NCI-H2171 (cell line): Measurements from ENCODE around the gene EGFLAM.
"Not testable (repeated sequence)": the region's sequence is repeated elsewhere in the genome, so short reads cannot be mapped to it uniquely, and the experiment has no call there.

ENCODE experiments used
- DNase-seq: peaks from one replicate; lab custom pipeline; 2025; lab: John Stamatoyannopoulos, UW

Gene EGFLAM

GRCh38 chr5:38376404-38376803 is 118.0 kb downstream of the EGFLAM start:
- no peak for DNase-seq

DNA sequence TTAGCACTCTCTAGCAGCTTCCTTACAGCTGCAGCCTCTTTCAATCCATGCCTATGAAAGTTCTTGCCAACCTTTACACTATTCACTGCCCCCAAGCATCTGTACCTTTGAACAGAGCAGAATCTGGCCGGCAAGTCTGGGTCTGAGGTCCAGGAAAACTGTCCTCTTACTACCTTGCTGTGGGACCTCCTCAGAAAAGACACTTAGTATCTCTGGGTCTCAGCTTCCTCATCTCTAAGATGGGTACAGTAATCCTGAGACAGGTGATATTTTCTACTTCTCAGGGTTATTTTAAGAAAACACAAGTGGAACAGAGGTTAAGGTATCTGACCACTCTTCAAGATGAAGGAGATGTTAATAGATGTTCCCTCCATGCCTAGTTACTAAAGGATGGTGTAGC is 120.2 kb downstream of the EGFLAM start:
- no peak for DNase-seq

- DNase-seq = no peak
These were observed 121.1 kb downstream of the EGFLAM start for GRCh38 chr5:38379350-38379937.

DNA sequence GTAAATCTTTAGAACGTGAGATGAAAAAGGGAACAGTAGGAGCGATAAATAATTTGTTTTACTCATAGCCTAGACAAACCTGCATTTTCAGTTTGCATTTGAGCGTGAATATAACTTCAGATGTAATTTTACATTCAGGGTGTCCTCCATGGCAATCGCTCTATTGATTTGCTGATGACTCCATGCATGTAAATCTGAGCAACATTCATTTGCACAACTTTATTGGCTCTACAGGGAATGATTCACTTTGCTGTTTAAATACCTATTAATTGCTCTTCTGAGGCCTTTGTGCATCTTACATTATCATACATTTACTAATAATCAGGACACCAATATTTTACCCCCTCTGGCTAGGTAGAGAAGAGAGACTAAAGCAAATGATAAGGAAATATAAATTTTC is 122.2 kb downstream of the EGFLAM start:
- no peak for DNase-seq

DNA sequence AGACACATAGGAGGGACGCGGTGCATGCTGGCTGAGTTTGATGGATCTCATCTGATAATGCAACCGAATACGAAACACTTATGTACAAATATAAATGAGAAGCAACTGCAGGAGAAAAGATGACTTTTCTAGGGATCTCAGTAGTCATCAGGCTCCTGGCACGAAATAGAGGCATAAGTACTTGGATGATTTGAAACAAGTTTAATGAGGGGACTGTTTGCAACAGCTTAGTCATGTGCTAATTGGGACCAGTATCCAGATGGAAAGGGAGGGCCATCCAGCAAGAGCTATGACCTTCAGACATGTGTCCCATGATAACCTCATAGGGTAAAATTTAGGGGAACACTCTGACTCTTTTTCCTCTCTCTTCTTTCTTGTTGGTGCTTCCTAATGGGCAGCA is 123.0 kb downstream of the EGFLAM start:
- DNase-seq = no peak

DNA sequence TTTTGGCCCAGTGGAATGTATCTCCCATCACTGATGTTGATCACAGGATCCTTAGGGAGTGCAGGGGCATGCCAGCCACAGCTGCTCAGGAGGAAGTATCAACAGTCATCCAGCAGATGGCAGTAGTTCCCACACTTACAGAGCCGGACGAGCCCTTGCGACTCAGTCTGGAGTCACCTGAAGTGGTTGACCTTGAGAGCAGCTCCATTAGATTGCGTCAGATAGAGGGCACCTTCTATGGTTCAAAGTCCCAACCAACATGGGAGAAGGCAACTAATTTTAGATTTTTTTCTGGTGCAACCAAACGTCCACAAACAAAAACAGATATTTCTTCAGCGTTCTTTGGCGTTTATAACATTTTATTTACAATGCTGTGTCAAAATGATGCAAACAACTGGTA is 124.5 kb downstream of the EGFLAM start:
- DNase-seq = peak; percentile 85

- no peak for DNase-seq
These were observed 125.3 kb downstream of the EGFLAM start for GRCh38 chr5:38383701-38384100.

- no peak for DNase-seq
These were observed 126.0 kb downstream of the EGFLAM start for GRCh38 chr5:38384396-38384795.

GRCh38 chr5:38387161-38387560 is 128.8 kb downstream of the EGFLAM start:
- DNase-seq = no peak

- no peak for DNase-seq
These were observed 135.3 kb downstream of the EGFLAM start for GRCh38 chr5:38393636-38394035.

DNA sequence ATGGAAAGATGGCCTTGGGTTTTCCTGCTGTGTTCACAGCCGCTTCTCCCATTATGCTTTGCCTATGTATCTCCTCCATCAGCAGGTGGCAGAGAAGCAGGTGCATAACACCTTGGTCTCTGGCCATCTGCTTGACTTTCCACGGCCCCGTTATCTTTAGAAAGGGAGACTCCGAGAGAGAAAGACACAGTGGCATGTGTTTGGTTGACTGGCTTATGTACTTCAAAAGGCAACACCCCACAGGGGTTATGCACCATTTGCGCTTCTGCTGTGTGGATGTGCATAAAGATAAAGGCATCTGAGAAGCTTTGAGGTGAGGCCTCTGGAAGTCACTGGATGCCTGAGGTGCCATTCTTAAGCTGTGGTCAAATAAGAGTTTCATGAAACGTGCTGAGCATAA is 138.4 kb downstream of the EGFLAM start:
- DNase-seq = peak; percentile 35

DNA sequence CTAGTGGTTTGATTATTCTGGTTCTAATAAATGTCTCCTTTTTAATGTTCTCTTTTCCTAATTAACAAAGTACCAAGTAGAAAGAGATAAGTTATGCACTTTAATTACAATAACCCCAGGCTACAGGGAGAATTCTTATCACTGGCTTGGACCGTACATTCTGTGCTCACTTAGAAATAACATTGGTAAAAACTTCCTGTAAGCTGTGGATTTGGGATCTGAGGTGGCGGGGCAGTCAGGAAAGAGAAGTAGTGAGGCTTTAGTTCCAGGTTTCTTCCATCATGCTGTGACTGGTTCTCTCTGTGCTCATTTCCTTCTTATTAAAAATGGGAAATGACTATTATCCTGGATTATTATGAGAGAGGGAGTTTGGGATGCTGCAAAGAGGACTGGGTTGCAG is 142.0 kb downstream of the EGFLAM start:
- DNase-seq = no peak

DNA sequence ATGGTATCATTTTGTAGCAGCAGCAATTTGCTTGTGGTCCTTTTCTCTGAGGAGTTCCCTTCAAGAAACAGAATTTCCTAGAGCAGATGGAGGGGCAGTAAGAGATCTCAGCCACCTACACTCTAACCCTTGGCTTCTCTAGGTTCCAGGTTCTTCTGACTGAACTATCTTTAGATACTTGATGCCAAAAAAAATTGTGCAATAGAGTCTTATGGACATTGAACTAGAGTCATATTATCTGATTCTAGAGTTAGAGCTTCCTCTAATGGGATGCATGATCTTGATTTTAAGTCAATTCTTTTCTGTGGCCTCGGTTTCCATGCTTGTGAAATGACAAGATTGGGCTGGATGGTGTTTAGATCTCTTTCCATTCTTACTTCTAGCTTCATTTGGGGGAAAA is 142.8 kb downstream of the EGFLAM start:
- DNase-seq = no peak

DNA sequence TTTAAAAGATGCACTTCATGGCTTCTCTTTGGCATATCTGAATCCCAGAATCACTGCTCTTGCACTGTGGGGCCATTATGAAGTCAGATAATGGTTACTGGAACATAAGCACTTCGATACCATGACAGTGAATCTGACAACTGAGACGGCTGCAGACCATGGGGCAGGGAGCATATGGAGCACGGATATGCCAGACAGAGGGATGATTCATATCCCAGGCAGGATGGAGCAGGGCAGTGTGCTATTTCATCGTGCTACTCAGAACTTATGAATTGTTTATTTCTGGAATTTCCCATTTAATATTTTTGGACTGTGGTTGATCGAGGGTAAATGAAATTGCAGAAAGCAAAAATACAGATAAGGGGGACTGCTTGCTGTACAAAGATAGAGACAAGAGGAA is 145.0 kb downstream of the EGFLAM start:
- DNase-seq = peak; percentile 53

DNA sequence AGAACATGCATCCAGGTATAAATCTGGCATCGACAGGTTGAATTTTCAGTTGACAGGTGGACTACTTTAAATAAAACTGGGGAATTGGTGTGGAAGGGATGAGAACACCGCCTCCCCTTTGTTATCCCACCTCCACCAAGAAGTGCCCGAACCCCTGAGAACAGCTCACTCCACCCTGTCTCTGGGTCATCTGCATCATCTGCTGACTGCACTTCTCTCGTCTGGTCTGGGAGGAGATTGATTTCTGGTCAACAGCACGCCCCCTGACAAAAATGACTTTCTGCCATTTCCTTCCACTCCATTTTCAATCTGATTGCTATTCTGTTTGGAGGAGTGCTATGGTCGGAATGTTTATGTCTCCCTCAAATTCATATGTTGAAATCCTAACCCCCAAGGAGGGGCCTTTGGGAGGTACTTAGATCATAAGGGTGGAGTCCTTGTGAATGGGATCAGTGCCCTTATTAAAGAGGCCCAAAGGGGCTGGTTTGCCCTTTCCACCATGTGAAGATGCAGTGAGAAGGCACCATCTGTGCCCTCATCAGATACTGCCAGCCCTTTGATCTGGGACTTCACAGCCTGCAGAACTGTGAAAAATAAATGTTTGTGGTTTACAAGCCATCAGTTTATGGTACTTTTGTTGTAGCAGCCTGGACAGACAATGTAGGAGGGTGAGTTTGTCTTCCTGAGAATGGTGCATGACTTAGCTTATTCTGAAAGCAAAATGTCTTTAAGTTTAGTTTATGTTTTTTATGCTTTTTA is 145.7 kb downstream of the EGFLAM start:
- DNase-seq = peak; percentile 58

DNA sequence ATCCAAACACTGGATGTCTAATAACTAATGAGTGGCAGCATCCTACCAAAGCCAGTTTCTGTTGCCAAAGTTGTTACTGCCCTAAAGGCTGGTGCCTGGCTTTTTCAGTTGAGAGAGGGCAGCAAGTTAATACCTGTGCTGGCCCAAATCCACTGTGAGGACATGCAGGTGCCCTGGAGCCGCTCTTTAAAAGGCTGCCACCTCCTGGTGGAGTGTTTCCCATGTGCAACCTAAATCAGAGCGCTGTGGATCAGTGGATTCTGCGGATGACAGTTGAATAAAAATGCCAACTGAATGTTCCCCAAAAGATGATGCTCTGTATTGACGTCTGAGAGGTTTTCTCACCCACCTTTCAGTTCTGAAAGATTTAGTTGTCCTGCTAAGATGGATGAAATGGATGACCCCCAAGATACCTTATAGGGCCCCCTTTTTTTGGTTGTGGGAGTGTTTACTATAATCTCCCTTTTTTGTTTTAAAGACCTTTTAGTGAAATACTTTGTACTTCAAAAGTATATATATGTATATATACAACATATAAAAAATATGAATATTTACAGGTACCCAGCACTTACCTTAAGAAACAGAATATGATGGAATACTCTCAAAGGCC is 146.4 kb downstream of the EGFLAM start:
- DNase-seq = no peak

DNA sequence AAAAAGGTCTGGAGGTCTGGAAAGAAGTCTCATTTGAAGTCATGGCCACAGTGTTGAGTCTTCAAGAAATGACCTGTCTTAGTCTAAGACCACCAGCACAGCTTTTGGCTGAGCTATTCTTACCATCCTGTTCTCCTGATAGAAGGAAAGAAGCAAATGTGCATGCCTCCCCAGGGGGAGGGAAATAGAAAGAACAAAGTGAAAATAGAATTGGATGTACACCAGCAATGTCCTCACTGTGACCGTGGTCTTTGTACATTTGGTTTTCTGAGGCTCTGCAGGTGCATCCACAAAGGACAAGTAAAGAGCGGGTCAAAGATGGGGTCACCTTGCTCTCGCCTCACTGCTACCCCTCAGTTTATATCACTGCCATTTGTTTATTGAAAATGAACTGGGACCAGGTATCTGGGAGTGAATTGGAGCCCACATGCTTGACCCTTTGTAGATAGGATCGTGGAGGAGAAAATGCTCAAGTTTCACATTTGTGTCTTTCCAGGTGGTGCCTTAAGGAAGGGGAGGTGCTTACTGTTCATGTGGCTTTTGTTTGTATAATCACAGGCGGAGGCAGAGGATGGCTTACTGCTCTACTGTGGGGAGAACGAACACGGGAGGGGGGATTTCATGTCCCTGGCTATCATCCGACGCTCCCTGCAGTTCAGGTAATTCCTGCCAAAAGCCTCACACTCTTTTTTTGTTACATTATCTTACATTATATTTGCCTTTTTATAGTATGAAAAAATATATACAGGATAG is 150.3 kb downstream of the EGFLAM start:
- no peak for DNase-seq

DNA sequence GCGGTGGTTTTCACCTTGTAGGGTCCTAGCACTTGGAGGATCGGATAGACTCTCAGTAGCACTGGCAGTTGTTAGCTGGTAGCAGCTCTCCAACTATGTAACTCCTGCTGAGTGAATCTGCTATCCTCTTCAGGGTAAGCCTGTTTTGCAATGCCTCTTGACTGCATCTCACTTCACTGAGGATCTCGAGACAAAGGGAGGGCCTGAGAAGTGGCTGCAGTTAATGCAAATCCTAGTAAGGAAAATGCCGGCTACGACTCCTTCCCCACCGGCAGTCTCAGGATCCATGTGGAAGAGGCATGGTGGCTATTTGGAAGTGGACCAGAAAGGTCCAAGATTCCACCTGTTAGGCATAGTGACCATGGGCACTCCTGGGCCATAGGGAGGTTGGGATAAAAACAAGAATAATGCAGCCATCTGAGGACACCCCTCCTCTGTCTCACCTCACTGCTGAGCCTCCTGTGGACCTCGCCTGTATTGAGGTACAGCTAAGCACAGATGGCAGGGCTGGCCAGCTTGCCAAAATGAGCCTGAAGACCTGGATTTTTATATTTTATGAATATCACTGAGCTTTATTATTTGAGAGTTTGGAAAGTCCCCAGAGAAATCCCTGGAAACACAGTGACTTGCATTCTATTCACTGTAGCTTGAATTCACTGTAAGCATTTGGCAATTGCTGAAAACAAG is 152.1 kb downstream of the EGFLAM start:
- DNase-seq = no peak

DNA sequence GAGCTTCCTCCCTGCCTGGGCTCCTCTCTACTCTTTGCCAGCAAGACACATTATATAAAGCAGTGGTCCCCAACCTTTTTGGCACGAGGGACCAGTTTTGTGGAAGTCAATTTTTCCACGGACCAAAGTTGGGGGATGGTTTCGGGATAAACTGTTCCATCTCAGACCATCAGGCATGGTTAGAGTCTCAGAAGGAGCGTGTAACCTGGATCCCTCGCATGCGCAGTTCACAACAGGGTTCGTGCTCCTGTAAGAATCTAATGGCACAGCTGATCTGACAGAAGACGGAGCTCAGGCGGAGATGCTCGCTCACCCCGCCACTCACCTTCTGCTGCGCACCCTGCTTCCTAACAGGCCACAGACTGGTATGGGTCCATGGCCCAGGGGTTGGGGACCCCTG is 155.3 kb downstream of the EGFLAM start:
- no peak for DNase-seq

DNA sequence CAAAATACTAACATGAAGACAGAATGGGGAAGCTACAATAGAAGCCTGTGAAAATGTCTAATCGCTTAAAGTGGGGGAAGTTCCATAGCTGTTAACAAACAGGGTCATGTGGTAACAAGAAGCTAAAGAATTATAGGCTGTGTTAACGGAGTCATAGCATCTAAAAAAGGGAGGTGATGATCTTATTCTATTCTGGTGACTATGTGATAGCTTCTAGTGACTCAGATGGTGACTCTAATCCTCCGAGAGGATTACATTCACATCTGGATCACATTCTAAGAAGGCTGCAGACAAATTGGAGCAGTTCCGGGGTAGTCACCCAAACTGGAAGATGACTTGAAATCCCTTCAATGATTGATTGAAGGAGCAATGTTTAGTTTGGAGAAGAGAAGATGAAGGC is 156.0 kb downstream of the EGFLAM start:
- no peak for DNase-seq

GRCh38 chr5:38415772-38416171 is 157.4 kb downstream of the EGFLAM start:
- DNase-seq = not testable (repeated sequence)

GRCh38 chr5:38417658-38418017 is 159.3 kb downstream of the EGFLAM start:
- DNase-seq = no peak
